K562 (cell line): ENCODE results near the gene IP6K1. TPM values are rescaled to one million over a fixed set of nuclear protein-coding genes. Genes with fewer than 3 reads are reported as not detected.

Experiments used
- ATAC-seq: fragments of 200-7000 bp; cut with Tn5 transposase; 3 replicates; pipeline ENCODE4 v1.9.1; 2020; ENCODE audit warnings: moderate library complexity
- BruUV-seq: library from RNA; stranded (reverse); fragments of 400-500 nt; replicated peaks from 2 replicates; lab custom pipeline; 2021; lab: Mats Ljungman, UMichigan
- CTCF ChIA-PET: fragments of 300-600 bp; formaldehyde crosslinking; extraction: SDS; loops from one replicate; lab custom pipeline; 2021; ENCODE audit warnings: low intra/inter-chr PET ratio; lab: Yijun Ruan, JAX
- POLR2A ChIA-PET: fragments of 300-600, 350-650 bp; sonication (Branson Sonifier 250); formaldehyde crosslinking; extraction: SDS; loops from one replicate; lab custom pipeline; 2021; ENCODE audit warnings: antibody characterized with exemption, inconsistent platforms; lab: Yijun Ruan, JAX
- DNase-seq, 4 experiments: peaks; one replicate each; pipeline versions ENCODE4 v3.0.0 to v3.0.0-alpha.2; 2011 to 2018; ENCODE audit warnings: low spot score in 3 of 4, mixed read lengths in 3 of 4; ENCODE audit errors: extremely low read depth in 1 of 4
- FAIRE-seq: peaks from 2 replicates; lab custom pipeline; 2011; peaks lifted over from hg19 to GRCh38; lab: Jason Lieb, UNC
- H2AFZ ChIP-seq: 2 replicates; pipeline ENCODE4 v1.6.0; 2011; ENCODE audit warnings: low read depth, low read length, control low read depth, inconsistent platforms
- H3K27ac ChIP-seq: fragments of 200-600 bp; 3 replicates; pipeline ENCODE4 v1.8.0; 2011; ENCODE audit warnings: low read depth, mild to moderate bottlenecking, control low read depth, inconsistent platforms, low read length, moderate library complexity, mixed read lengths; ENCODE audit errors: extremely low read depth
- H3K27me3 ChIP-seq, 2 experiments: fragments of 300-600 bp in 1 of 2; 2 replicates in 1 of 2; 3 replicates in 1 of 2; pipeline versions ENCODE4 v1.6.0 to v1.8.0; 2011; ENCODE audit warnings: inconsistent platforms in 2 of 2, low read length in 2 of 2, mild to moderate bottlenecking in 1 of 2, mixed read lengths in 1 of 2, moderate library complexity in 1 of 2; ENCODE audit not compliant: control insufficient read depth in 2 of 2, insufficient read depth in 2 of 2
- H3K36me3 ChIP-seq: fragments of 300-600 bp; 3 replicates; pipeline ENCODE4 v1.8.0; 2011; ENCODE audit warnings: mild to moderate bottlenecking, low read length, inconsistent platforms; ENCODE audit not compliant: control insufficient read depth, insufficient read depth
- H3K4me1 ChIP-seq, 2 experiments: fragments of 200-600 bp in 1 of 2; replicated peaks in 1 of 2; 2 replicates in 1 of 2; 3 replicates in 1 of 2; pipeline versions ENCODE4 v1.5.1 to v1.8.0; 2011; ENCODE audit warnings: inconsistent platforms in 2 of 2, low read length in 2 of 2, mild to moderate bottlenecking in 1 of 2, mixed read lengths in 1 of 2, moderate library complexity in 1 of 2; ENCODE audit not compliant: control insufficient read depth in 2 of 2, insufficient read depth in 2 of 2
- H3K4me2 ChIP-seq: 2 replicates; pipeline ENCODE4 v1.6.1; 2011; ENCODE audit warnings: low read length, control low read depth, inconsistent platforms, mixed read lengths; ENCODE audit not compliant: insufficient read depth
- H3K4me3 ChIP-seq: fragments of 200-600 bp; sonication (generic), shearing (Covaris generic); 2 replicates; pipeline ENCODE4 v1.5.1; 2016; ENCODE audit warnings: control low read depth, inconsistent platforms
- H3K79me2 ChIP-seq: fragments of 200-600 bp; 3 replicates; pipeline ENCODE4 v1.8.0; 2011; ENCODE audit warnings: low read length, inconsistent platforms; ENCODE audit not compliant: control insufficient read depth, insufficient read depth
- H3K9ac ChIP-seq, 2 experiments: 2 replicates each; pipeline versions ENCODE4 v1.6.0 to v1.6.1; 2011; ENCODE audit warnings: low read depth in 2 of 2, low read length in 2 of 2, control low read depth in 1 of 2, inconsistent platforms in 1 of 2, mild to moderate bottlenecking in 1 of 2, mixed read lengths in 1 of 2; ENCODE audit not compliant: insufficient read depth in 1 of 2
- H3K9me1 ChIP-seq: one replicate; pipeline ENCODE4 v1.6.0; 2011; ENCODE audit warnings: inconsistent platforms, mild to moderate bottlenecking, low read length, moderate library complexity; ENCODE audit not compliant: control insufficient read depth, insufficient read depth
- H3K9me3 ChIP-seq: replicated peaks from 2 replicates; pipeline ENCODE4 v1.5.1; 2011; ENCODE audit warnings: low read depth, low read length, inconsistent platforms; ENCODE audit not compliant: control insufficient read depth, insufficient read depth
- H4K20me1 ChIP-seq: replicated peaks from 2 replicates; pipeline ENCODE4 v1.6.1; 2011; ENCODE audit warnings: low read length, inconsistent platforms, mixed read lengths; ENCODE audit not compliant: control insufficient read depth, insufficient read depth
- CHD2 ChIP-seq: IDR thresholded peaks from 2 replicates; pipeline ENCODE4 v1.6.1; 2011; ENCODE audit warnings: low read depth, low read length
- COPS2 ChIP-seq: fragments of 450-650 bp; conservative IDR thresholded peaks from 2 replicates; pipeline ENCODE4 v1.6.1; 2016; ENCODE audit warnings: mild to moderate bottlenecking, moderate library complexity
- EP300 ChIP-seq: IDR thresholded peaks from 2 replicates; pipeline ENCODE4 v1.6.1; 2012; ENCODE audit warnings: low read length, improper control_type of control experiment
- ETV1 ChIP-seq: fragments of 450-650 bp; conservative IDR thresholded peaks from 2 replicates; pipeline ENCODE4 v1.6.1; 2016; ENCODE audit warnings: missing genetic modification characterization, control low read depth, low read depth, missing compliant biosample characterization
- FOXJ2 ChIP-seq: fragments of 200-800 bp; sonication (Bioruptor generic); IDR thresholded peaks from 2 replicates; pipeline ENCODE4 v1.6.1; 2016; ENCODE audit warnings: missing genetic modification characterization, missing compliant biosample characterization
- KHSRP ChIP-seq: fragments of 450-650 bp; IDR thresholded peaks from 2 replicates; pipeline ENCODE4 v1.6.1; 2017
- MTA2 ChIP-seq: fragments of 450-650 bp; IDR thresholded peaks from 2 replicates; pipeline ENCODE4 v1.6.1; 2016; ENCODE audit warnings: low read depth
- NR3C1 ChIP-seq: sonication (generic); formaldehyde crosslinking; IDR thresholded peaks from 2 replicates; pipeline ENCODE4 v1.8.1; 2022; ENCODE audit warnings: missing genetic modification reagents
- PRMT5 ChIP-seq: sonication (generic); formaldehyde crosslinking; IDR thresholded peaks from 2 replicates; pipeline ENCODE4 v1.5.0; 2020; ENCODE audit warnings: missing genetic modification reagents
- PTRF ChIP-seq: fragments of 450-650 bp; IDR thresholded peaks from 2 replicates; pipeline ENCODE4 v1.6.1; 2016; ENCODE audit warnings: mild to moderate bottlenecking, missing genetic modification characterization, missing compliant biosample characterization
- STAG1 ChIP-seq: sonication (generic); formaldehyde crosslinking; IDR thresholded peaks from 2 replicates; pipeline ENCODE4 v1.5.0; 2020; ENCODE audit warnings: missing genetic modification reagents, borderline replicate concordance
- ZFP1 ChIP-seq: fragments of 450-650 bp; formaldehyde crosslinking; IDR thresholded peaks from 2 replicates; pipeline ENCODE4 v1.4.0; 2020; ENCODE audit warnings: mild to moderate bottlenecking, mixed read lengths
- WGBS: fragments of 100-300 bp; shearing (Covaris generic); methylation state at CpG from one replicate; pipeline ENCODE4 v1.1.6; 2016; ENCODE audit warnings: low coverage, mixed read lengths; ENCODE audit not compliant: insufficient coverage; ENCODE audit errors: missing lambda C conversion rate; 5-methylcytosine and 5-hydroxymethylcytosine counted together
- in situ Hi-C: fragments of 300-500 bp; cut with MboI; formaldehyde crosslinking; loops from 4 replicates; pipeline ENCODE4 v1.15.0; 2018; ENCODE audit warnings: inconsistent platforms, mixed read lengths
- intact Hi-C: fragments of 100-400 bp; cut with micrococcal nuclease; formaldehyde crosslinking; loops from 2 replicates; pipeline ENCODE4 v1.14.2; 2022
- polyA plus RNA-seq, 8 experiments: library from polyadenylated mRNA; depleted of rRNA in 4 of 8; stranded (reverse) in 5 of 8; unstranded in 3 of 8; fragments of >200 nt; fragmentation: Nextera tagmentation in 2 of 8; fragmentation: Illumina TruSeq in 1 of 8; extraction: Ambion mirVana in 2 of 8; extraction: Trizol in 1 of 8; gene quantifications; 2 replicates each; pipeline versions ENCODE4 v1.2.1 to v1.2.3, GENCODE V29; 2011 to 2014; ENCODE audit warnings: inconsistent platforms in 1 of 8, missing spikeins in 1 of 8
- total RNA-seq, 7 experiments: library from RNA; depleted of rRNA in 6 of 7; stranded (reverse); fragments of >200 nt in 6 of 7; fragmentation: Illumina TruSeq in 2 of 7; extraction: Trizol in 2 of 7; gene quantifications; 2 replicates each; pipeline versions ENCODE4 v1.2.1 to v1.2.3, GENCODE V29; 2011 to 2021; ENCODE audit warnings: low replicate concordance in 1 of 7

Gene IP6K1
- total and polyA plus RNA-seq, 9 of the 15 experiments (the other 6 are each of a cell fraction or from before 2014, with no cell fraction given): 0.46 to 29.2 (median 13.1) TPM

DNA sequence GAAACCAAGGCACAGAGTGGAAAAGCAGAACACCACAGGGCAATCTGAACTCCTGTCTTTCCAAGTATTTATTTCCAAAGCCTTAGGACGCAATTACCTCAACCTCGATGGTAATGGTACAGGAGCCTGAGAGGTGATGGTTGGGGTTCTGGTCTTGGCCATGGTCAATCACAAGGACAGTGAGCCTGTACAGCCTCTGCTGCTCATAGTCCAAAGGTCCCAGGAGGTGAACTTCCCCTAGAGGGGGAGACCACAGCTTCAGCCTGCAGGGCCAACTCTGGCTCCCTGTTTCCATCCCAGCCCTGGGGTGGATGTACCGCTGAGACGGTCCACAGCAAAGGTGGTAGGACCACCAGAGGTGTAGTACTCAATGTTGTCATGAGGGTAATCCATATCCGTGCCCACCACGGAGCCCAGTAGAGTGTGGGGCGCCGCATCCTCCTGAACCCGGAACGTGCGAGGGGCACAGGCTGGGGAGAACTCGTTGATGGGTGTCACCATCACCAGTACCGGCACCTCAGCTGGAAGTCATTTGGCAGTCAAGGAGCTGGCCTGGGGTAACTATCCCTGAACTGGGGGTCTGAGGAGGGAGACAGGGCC, 7.2 kb upstream of the IP6K1 start:
- H3K9me1 ChIP-seq: no peaks in the 10 kb centered on the region
- no peaks in the 10 kb centered on the region for H3K27me3 ChIP-seq
- CTCF ChIA-PET: no interaction called here
- no peak for DNase-seq
- BruUV-seq: no TSS peak
- no peak for TF ChIP-seq CHD2
- no peak for TF ChIP-seq PTRF (tag)
- no peak for TF ChIP-seq NR3C1 (CRISPR knock-in tag)
- no peak for TF ChIP-seq FOXJ2 (tag)
- no peak for TF ChIP-seq STAG1 (CRISPR knock-in tag)
- TF ChIP-seq MTA2: no peak
- no peak for TF ChIP-seq ZFP1 (CRISPR knock-in tag)
- no peak for TF ChIP-seq ETV1
- no peak for TF ChIP-seq PRMT5 (CRISPR knock-in tag)
- TF ChIP-seq COPS2: no peak
- TF ChIP-seq EP300: no peak
- no peak for TF ChIP-seq KHSRP
- TF ChIP-seq, all 486 proteins: peak for 0
- 59% methylated on average over 10 of the region's 13 CpGs for WGBS
- intact Hi-C loops (no loop called here), in situ Hi-C loops (no loop called here)
- FAIRE-seq (no peak), ATAC-seq (no peak)
- no peaks in the 10 kb centered on the region for H4K20me1 ChIP-seq
- H3K79me2 ChIP-seq: no peaks in the 10 kb centered on the region
- no peak overlapping the region for H3K4me3 ChIP-seq
- H3K9ac ChIP-seq: no peak overlapping the region; a peak in 2 of 4 replicates
- no peaks in the 10 kb centered on the region for H3K36me3 ChIP-seq
- H2AFZ ChIP-seq: no peak overlapping the region
- POLR2A ChIA-PET: interaction anchor here (0.6 kb wide), 1 partner anchor 1447 kb away, joined by 3 read pairs; no protein-coding TSS in a partner anchor
- H3K9me3 ChIP-seq: no peaks in the 10 kb centered on the region
- H3K27ac ChIP-seq: no peak overlapping the region
- no peak overlapping the region for H3K4me2 ChIP-seq
- peaks cover 4 to 10% of the 10 kb centered on the region in 2 experiments; a peak in 3 of 5 replicates for H3K4me1 ChIP-seq
